Measurements from ENCODE around the gene FBXL2.

DNA sequence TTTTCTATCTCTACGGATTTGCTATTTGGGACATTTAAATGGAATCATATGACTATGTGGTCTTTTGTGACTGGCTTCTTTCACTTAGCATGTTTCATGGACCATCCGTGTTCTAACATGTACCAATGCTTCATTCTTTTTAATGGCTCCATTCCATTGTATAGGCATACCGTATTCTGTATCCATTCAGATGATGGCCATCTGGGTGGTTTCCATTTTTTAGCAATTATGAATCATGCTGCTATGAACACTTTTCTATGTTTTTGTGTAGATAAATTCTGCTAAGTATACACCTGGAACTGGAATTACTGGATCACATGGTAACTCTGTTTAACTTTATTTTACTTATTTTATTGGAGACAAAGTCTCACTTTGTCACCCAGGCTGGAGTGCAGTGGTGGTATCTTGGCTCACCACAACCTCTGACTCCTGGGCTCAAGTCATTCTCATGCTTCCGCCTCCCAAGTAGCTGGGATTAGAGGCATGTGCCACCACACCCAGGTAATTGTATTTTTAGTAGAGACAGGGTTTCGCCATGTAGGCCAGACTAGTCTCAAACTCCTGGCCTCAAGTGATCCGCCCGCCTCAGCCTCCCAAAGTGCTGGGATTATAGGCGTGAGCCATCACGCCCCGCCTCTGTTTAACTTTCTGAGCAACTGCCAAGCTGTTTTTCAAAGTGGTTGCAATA lies 149.5 kb downstream of the FBXL2 start:
- TF ChIP-seq POLR2AphosphoS5 (IDR thresholded peaks at IDR 0.05; ENCODE audit: low read depth, low read length) (no peak), RBBP5 (IDR thresholded peaks at IDR 0.05; ENCODE audit: borderline replicate concordance, low read depth, low read length) (no peak), SUZ12 (IDR thresholded peaks at IDR 0.05; ENCODE audit: low read length) (no peak), YY1 (IDR thresholded peaks at IDR 0.05; ENCODE audit: low read depth, low read length) (no peak), POLR2A (IDR thresholded peaks at IDR 0.05; ENCODE audit: control extremely low read depth in 1 of 2, low read depth in 2 of 2, low read length in 2 of 2) (no peak), RFX5 (IDR thresholded peaks at IDR 0.05; ENCODE audit: borderline replicate concordance, low read depth, low read length) (no peak), EZH2 (IDR thresholded peaks at IDR 0.05; ENCODE audit: low read depth, low read length, severe bottlenecking) (no peak), CBX5 (IDR thresholded peaks at IDR 0.05; ENCODE audit: low read depth, low read length) (no peak), MAFK (IDR thresholded peaks at IDR 0.05; ENCODE audit: low read depth, low read length) (no peak), FOSL1 (IDR thresholded peaks at IDR 0.05; ENCODE audit: insufficient read depth, low read depth, low read length) (no peak), SIN3A (conservative IDR thresholded peaks at IDR 0.05 in 1 of 2, IDR thresholded peaks at IDR 0.05 in 1 of 2; ENCODE audit: low read depth in 1 of 2, low read length in 2 of 2) (no peak)
- TF ChIP-seq, protein P1, sequence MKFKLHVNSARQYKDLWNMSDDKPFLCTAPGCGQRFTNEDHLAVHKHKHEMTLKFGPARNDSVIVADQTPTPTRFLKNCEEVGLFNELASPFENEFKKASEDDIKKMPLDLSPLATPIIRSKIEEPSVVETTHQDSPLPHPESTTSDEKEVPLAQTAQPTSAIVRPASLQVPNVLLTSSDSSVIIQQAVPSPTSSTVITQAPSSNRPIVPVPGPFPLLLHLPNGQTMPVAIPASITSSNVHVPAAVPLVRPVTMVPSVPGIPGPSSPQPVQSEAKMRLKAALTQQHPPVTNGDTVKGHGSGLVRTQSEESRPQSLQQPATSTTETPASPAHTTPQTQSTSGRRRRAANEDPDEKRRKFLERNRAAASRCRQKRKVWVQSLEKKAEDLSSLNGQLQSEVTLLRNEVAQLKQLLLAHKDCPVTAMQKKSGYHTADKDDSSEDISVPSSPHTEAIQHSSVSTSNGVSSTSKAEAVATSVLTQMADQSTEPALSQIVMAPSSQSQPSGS (IDR thresholded peaks at IDR 0.05; ENCODE audit: low read length), result no peak
- TF ChIP-seq, protein P2, sequence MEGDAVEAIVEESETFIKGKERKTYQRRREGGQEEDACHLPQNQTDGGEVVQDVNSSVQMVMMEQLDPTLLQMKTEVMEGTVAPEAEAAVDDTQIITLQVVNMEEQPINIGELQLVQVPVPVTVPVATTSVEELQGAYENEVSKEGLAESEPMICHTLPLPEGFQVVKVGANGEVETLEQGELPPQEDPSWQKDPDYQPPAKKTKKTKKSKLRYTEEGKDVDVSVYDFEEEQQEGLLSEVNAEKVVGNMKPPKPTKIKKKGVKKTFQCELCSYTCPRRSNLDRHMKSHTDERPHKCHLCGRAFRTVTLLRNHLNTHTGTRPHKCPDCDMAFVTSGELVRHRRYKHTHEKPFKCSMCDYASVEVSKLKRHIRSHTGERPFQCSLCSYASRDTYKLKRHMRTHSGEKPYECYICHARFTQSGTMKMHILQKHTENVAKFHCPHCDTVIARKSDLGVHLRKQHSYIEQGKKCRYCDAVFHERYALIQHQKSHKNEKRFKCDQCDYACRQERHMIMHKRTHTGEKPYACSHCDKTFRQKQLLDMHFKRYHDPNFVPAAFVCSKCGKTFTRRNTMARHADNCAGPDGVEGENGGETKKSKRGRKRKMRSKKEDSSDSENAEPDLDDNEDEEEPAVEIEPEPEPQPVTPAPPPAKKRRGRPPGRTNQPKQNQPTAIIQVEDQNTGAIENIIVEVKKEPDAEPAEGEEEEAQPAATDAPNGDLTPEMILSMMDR (IDR thresholded peaks at IDR 0.05; ENCODE audit: control extremely low read depth in 1 of 3, insufficient read depth in 1 of 3, low read depth in 1 of 3, low read length in 3 of 3), result no peak
- TF ChIP-seq, protein P3, sequence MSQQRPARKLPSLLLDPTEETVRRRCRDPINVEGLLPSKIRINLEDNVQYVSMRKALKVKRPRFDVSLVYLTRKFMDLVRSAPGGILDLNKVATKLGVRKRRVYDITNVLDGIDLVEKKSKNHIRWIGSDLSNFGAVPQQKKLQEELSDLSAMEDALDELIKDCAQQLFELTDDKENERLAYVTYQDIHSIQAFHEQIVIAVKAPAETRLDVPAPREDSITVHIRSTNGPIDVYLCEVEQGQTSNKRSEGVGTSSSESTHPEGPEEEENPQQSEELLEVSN (IDR thresholded peaks at IDR 0.05), result no peak

Measured in H1 (cell line).